Measurements from ENCODE around the gene CFAP46. TPM values are rescaled to one million over a fixed set of nuclear protein-coding genes. Genes with fewer than 3 reads are reported as not detected.

Gene CFAP46
- total RNA-seq, 3 donors from 2014 or later = 0.78 to 1.0 TPM; not detected in 1

- peak in 1 of 3 donors; percentile 19 for DNase-seq
Observed at GRCh38 chr10:132973903-132974241, 31.5 kb upstream of the CFAP46 start.

DNA sequence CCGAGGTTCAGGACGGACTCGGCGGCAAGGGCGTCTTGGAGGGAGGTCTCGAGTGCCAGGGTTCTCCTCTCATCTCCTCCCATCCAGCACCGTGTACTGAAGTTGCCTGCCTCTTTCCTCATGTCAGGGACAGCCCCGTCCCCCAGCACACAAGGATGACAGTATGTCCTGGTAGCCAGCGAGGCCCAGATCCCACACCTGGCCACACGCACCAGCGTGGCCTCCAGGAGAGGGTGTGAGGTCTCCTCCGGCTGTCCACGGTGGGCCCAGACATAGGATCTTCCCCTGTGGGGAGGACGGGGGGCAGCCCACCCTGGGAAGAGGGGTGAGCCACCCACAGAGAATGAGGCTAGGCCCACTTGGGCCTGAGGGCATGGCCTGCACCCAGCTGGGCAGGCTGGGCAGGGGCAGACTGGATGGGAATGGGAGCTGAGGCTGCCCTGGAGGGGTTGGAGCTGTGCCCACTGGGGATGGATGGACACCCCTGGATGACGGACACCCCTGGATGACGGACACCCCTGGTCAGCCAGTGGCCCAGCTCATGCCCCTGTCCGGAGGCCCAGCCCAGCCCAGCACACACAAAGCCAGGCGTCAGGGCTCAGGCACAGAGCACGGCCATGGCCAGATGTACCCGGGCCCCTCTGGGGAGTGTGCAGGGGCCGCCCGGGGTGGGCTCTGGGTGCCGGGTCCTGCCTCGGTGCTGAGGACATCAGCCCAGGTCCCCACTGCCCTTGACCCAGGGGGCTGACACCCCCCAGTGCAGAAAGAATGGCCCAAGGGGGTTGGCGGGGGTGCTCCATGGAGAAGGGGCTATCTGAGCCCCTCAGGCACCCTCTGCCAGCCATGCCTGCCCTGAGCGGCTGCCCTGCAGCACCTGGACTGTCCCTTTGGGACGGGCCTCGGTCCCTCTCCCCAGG lies 30.9 kb upstream of the CFAP46 start:
- no peaks in the 10 kb centered on the region for H3K4me1 ChIP-seq (ENCODE audit: low read depth)
- no peaks in the 10 kb centered on the region for H3K9me3 ChIP-seq
- TF ChIP-seq CTCF (IDR thresholded peaks at IDR 0.05) = no peak
- no peak overlapping the region for H3K4me3 ChIP-seq
- intact Hi-C loops (cut with DNase I, micrococcal nuclease) = no loop called here
- no peaks in the 10 kb centered on the region for H3K36me3 ChIP-seq (ENCODE audit: low read depth)
- ATAC-seq = no peak
- peak in 1 of 3 donors; percentile 46 for DNase-seq

More at GRCh38 chr10:132973903-132974241, 31.5 kb upstream of the CFAP46 start:
- Histone ChIP-seq H3K4me1 (ENCODE audit: low read depth) (no peaks in the 10 kb centered on the region), H3K36me3 (ENCODE audit: low read depth) (no peaks in the 10 kb centered on the region), H3K4me3 (no peak overlapping the region), H3K9me3 (no peaks in the 10 kb centered on the region)
- no peak for ATAC-seq
- intact Hi-C loops (cut with DNase I, micrococcal nuclease) = no loop called here
- TF ChIP-seq CTCF (IDR thresholded peaks at IDR 0.05) = no peak

GRCh38 chr10:132972149-132972985 lies 30.0 kb upstream of the CFAP46 start:
- ATAC-seq (no peak), DNase-seq (peak in 1 of 3 donors; percentile 33)
- Histone ChIP-seq H3K4me3 (no peak overlapping the region), H3K4me1 (ENCODE audit: low read depth) (no peaks in the 10 kb centered on the region), H3K9me3 (no peaks in the 10 kb centered on the region), H3K36me3 (ENCODE audit: low read depth) (no peaks in the 10 kb centered on the region)
- TF ChIP-seq CTCF (IDR thresholded peaks at IDR 0.05) = no peak
- intact Hi-C loops (cut with DNase I, micrococcal nuclease) = no loop called here

DNA sequence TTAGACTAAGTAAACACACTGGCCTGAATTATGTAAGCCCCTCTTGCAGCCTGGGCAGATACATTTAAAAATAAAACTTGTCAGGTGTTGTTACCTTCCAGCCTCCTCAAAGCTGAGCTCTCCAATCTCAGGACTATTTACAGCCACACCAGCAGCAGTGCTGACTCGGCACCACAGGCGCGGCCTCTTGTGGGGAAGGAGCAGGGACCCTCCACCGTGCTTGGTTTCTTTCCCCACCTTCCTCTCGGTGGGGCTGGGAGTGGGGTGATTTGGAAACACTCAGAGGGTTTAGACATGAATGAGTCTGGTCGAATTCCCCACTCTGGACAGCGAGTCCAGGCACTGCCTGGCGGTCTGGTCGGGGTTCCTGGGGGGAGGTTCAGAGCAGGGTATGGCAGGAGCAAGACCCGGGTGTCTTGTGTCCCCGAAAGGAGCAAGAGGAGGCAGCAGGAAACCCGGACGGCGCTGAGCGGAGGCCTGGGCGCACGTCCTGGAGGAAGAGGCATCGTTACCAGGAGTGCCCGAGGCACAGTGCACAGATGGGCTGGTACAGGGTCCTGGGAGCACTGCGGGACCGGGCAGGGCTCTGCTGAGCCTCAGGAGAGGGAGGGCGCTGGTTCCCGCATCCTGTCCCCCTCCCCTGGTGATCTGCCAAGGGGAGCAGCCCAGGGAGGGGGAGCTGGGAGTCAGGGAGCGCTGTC lies 29.2 kb upstream of the CFAP46 start:
- no peak for ATAC-seq
- Histone ChIP-seq H3K4me3 (no peak overlapping the region), H3K9me3 (no peaks in the 10 kb centered on the region), H3K36me3 (ENCODE audit: low read depth) (no peaks in the 10 kb centered on the region), H3K4me1 (ENCODE audit: low read depth) (no peaks in the 10 kb centered on the region)
- intact Hi-C loops (cut with DNase I, micrococcal nuclease) = no loop called here
- TF ChIP-seq CTCF (IDR thresholded peaks at IDR 0.05) = no peak
- no peak for DNase-seq

DNA sequence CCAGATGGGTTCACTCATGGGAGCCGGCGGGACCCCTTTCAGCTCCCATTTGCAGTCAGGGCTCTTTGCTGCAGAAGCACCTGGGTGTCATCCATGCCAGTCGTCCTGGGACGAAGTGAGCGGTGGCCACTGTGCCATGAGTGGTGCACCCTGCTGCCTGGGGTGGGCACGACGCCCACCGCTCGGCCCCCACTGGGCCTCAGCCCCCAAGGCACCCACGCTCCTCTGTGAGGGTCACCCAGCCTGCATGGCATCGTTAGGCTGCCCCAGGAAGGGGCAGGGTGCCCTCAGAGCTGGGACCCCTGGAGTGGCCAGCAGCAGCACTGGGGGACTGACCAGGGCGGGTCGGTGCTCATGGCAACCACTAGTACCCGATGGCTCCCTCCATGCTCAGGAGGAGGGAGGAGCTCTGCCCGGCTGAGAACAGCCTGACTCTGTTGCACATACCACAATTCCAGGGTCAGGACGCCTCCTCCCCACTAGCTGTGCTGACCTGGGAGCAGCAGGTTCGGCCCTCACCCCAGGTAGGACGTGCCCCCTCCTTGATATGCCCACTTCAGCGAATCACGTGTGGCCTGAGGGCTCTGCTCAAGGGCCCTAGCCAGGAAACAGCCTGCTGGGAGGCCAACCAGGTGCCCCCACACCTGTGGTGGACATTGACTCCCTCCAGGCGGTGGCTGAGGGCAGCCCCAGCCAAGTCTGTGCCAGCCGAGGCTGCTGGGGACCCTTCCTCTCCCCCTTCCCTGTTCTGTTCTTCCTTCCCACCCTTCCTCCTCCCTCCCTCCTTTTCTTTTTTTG lies 28.5 kb upstream of the CFAP46 start:
- DNase-seq (no peak), ATAC-seq (no peak)
- H3K36me3 ChIP-seq (ENCODE audit: low read depth) = no peaks in the 10 kb centered on the region
- intact Hi-C loops (cut with DNase I, micrococcal nuclease) = no loop called here
- no peak for TF ChIP-seq CTCF (IDR thresholded peaks at IDR 0.05)
- H3K9me3 ChIP-seq = no peaks in the 10 kb centered on the region
- H3K4me1 ChIP-seq (ENCODE audit: low read depth) = no peaks in the 10 kb centered on the region
- no peak overlapping the region for H3K4me3 ChIP-seq

Measured in mucosa of descending colon (tissue), 3 donors.